HepG2 (cell line): Measurements from ENCODE around the gene PISD. TPM values are rescaled to one million over a fixed set of nuclear protein-coding genes. Genes with fewer than 3 reads are reported as not detected.
A peak's percentile ranks its signal among the peaks of the same experiment; 100 is the strongest.

Source experiments
- DPF2 ChIP-seq: sonication (generic); formaldehyde crosslinking; IDR thresholded peaks from 2 replicates; pipeline ENCODE4 v1.4.0; 2020; ENCODE audit warnings: mild to moderate bottlenecking, low read depth, missing genetic modification reagents, borderline replicate concordance
- ESRRA ChIP-seq: sonication (generic); formaldehyde crosslinking; IDR thresholded peaks from 2 replicates; pipeline ENCODE4 v1.5.1; 2020; ENCODE audit warnings: mild to moderate bottlenecking, low read depth, missing genetic modification reagents
- GPN1 ChIP-seq: sonication (generic); formaldehyde crosslinking; IDR thresholded peaks from 2 replicates; pipeline ENCODE4 v1.5.1; 2020; ENCODE audit warnings: missing genetic modification reagents, borderline replicate concordance
- HMGA1 ChIP-seq: sonication (generic); formaldehyde crosslinking; conservative IDR thresholded peaks from 2 replicates; pipeline ENCODE4 v1.4.0; 2020; ENCODE audit warnings: missing genetic modification reagents
- MAZ ChIP-seq, 2 experiments: sonication (generic) in 1 of 2; formaldehyde crosslinking in 1 of 2; IDR thresholded peaks; 2 replicates each; pipeline versions ENCODE4 v1.5.0 to v1.6.1; 2012 to 2020; ENCODE audit warnings: low read depth in 2 of 2, mild to moderate bottlenecking in 2 of 2, borderline replicate concordance in 1 of 2, improper control_type of control experiment in 1 of 2, low read length in 1 of 2, missing genetic modification reagents in 1 of 2, moderate library complexity in 1 of 2
- NFRKB ChIP-seq: fragments of 450-650 bp; IDR thresholded peaks from 2 replicates; pipeline ENCODE4 v1.6.1; 2017
- NPAS2 ChIP-seq: sonication (generic); formaldehyde crosslinking; IDR thresholded peaks from 2 replicates; pipeline ENCODE4 v1.8.0; 2022; ENCODE audit warnings: mild to moderate bottlenecking, missing genetic modification reagents, borderline replicate concordance
- PCBP2 ChIP-seq: fragments of 200-400 bp; formaldehyde crosslinking; optimal IDR thresholded peaks from 2 replicates; pipeline ENCODE3; 2018; ENCODE audit warnings: low read length, low read depth; ENCODE audit not compliant: poor library complexity, severe bottlenecking
- SETDB1 ChIP-seq: sonication (generic); formaldehyde crosslinking; IDR thresholded peaks from 2 replicates; pipeline ENCODE4 v1.5.1; 2020; ENCODE audit warnings: missing genetic modification reagents, mild to moderate bottlenecking, borderline replicate concordance
- SRSF1 ChIP-seq: fragments of 200-400 bp; formaldehyde crosslinking; optimal IDR thresholded peaks from 2 replicates; pipeline ENCODE3; 2017; ENCODE audit warnings: mild to moderate bottlenecking, low read depth, low read length, moderate library complexity
- TAF15 ChIP-seq: fragments of 200-400 bp; formaldehyde crosslinking; IDR thresholded peaks from one replicate; pipeline ENCODE4 v1.6.1; 2018; ENCODE audit warnings: mild to moderate bottlenecking, low read depth, low read length; ENCODE audit not compliant: poor library complexity, severe bottlenecking
- THAP11 ChIP-seq: IDR thresholded peaks from 2 replicates; pipeline ENCODE4 v1.6.1; 2016; ENCODE audit warnings: missing biosample characterization, missing genetic modification reagents
- TMF1 ChIP-seq: sonication (generic); formaldehyde crosslinking; IDR thresholded peaks from 2 replicates; pipeline ENCODE4 v1.8.1; 2022; ENCODE audit warnings: low read depth, missing genetic modification reagents
- U2AF1 ChIP-seq: fragments of 200-400 bp; formaldehyde crosslinking; optimal IDR thresholded peaks from 2 replicates; pipeline ENCODE3; 2017; ENCODE audit warnings: mild to moderate bottlenecking, low read depth, low read length
- ZEB1 ChIP-seq: IDR thresholded peaks from 2 replicates; pipeline ENCODE4 v1.6.1; 2012; ENCODE audit warnings: mild to moderate bottlenecking, low read depth, inconsistent platforms; ENCODE audit not compliant: insufficient replicate concordance
- ZIK1 ChIP-seq: sonication (generic); formaldehyde crosslinking; IDR thresholded peaks from 2 replicates; pipeline ENCODE4 v1.5.0; 2020; ENCODE audit warnings: mild to moderate bottlenecking, low read depth, missing genetic modification reagents, borderline replicate concordance
- ZNF260 ChIP-seq: sonication (generic); formaldehyde crosslinking; IDR thresholded peaks from 2 replicates; pipeline ENCODE4 v1.4.0; 2020; ENCODE audit warnings: missing genetic modification reagents, low read depth, mild to moderate bottlenecking, borderline replicate concordance
- ZNF34 ChIP-seq: sonication (generic); formaldehyde crosslinking; IDR thresholded peaks from 2 replicates; pipeline ENCODE4 v1.4.0; 2020; ENCODE audit warnings: mild to moderate bottlenecking, missing genetic modification reagents, borderline replicate concordance
- ZNF670 ChIP-seq: sonication (generic); formaldehyde crosslinking; IDR thresholded peaks from 2 replicates; pipeline ENCODE4 v1.8.0; 2022; ENCODE audit warnings: mild to moderate bottlenecking, missing genetic modification reagents, borderline replicate concordance
- ZNF709 ChIP-seq: sonication (generic); formaldehyde crosslinking; IDR thresholded peaks from 2 replicates; pipeline ENCODE4 v1.5.0; 2020; ENCODE audit warnings: mild to moderate bottlenecking, missing genetic modification reagents
- polyA plus RNA-seq, 8 experiments: library from polyadenylated mRNA; depleted of rRNA in 3 of 8; stranded (reverse) in 7 of 8; unstranded in 1 of 8; fragments of >200 nt; fragmentation: Illumina TruSeq in 4 of 8; extraction: Trizol in 4 of 8; gene quantifications; 2 replicates each; pipeline versions ENCODE4 v1.2.1 to v1.2.3, GENCODE V29; 2011 to 2016; ENCODE audit warnings: low read depth in 4 of 8, missing spikeins in 1 of 8, mixed read lengths in 1 of 8; ENCODE audit not compliant: insufficient read depth in 1 of 8
- total RNA-seq, 5 experiments: library from RNA; depleted of rRNA; stranded (reverse); fragments of >200 nt; fragmentation: Illumina TruSeq; extraction: Trizol; gene quantifications; 2 replicates each; pipeline ENCODE4 v1.2.3, GENCODE V29; 2016; ENCODE audit warnings: low read depth in 1 of 5
- TF ChIP-seq, protein P1 (sequence below): sonication (generic); formaldehyde crosslinking; IDR thresholded peaks from 2 replicates; pipeline ENCODE4 v1.4.0; 2020; ENCODE audit warnings: mild to moderate bottlenecking, missing genetic modification reagents
- TF ChIP-seq, protein P2 (sequence below): IDR thresholded peaks from 2 replicates; pipeline ENCODE4 v1.6.1; 2016; ENCODE audit warnings: missing biosample characterization, missing genetic modification reagents, low read depth
- TF ChIP-seq, protein P3 (sequence below): sonication (generic); formaldehyde crosslinking; IDR thresholded peaks from 2 replicates; pipeline ENCODE4 v1.5.1; 2020; ENCODE audit warnings: missing genetic modification reagents, mild to moderate bottlenecking, borderline replicate concordance
- TF ChIP-seq, protein P4 (sequence below): IDR thresholded peaks from 2 replicates; pipeline ENCODE4 v1.6.1; 2016; ENCODE audit warnings: mild to moderate bottlenecking, missing biosample characterization, missing genetic modification reagents

Gene PISD
- total and polyA plus RNA-seq, 2 of the 13 experiments (the other 11 are each of a cell fraction or from before 2014, with no cell fraction given) = 30.1 to 47.7 TPM

DNA sequence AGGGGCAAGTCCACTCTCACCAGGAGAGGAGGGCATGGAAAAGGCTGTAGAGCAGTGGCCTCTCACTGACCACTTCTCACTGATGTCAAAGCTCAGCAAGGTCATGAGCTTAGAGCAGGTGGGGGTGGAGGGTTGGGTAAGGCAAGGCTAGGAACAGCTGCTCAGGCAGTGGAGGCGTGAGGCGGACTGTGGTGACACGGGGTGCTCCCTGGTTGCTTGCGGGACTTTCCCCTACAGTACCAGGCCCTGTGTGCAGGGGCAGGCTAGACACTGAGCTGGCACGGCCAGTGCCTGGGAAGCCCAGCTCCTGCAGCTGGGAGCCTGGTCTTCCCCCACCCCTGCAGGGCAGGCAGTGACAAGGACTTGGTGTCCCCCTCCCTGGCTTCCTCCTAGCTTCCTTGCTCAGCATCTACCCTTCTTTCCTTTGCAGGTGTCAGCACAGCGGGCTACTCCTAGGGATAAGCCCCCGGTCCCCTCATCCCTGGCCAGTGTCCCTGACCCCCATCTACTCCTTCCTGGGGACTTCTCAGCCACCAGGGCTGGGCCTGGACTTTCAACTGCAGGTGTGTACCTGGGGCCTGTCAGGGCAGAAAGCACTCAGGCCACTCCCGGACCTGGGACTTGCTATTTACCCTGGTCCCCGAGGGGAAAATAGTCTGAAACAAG lies 45.6 kb downstream of the PISD start (continued):
- TF ChIP-seq, protein P1, sequence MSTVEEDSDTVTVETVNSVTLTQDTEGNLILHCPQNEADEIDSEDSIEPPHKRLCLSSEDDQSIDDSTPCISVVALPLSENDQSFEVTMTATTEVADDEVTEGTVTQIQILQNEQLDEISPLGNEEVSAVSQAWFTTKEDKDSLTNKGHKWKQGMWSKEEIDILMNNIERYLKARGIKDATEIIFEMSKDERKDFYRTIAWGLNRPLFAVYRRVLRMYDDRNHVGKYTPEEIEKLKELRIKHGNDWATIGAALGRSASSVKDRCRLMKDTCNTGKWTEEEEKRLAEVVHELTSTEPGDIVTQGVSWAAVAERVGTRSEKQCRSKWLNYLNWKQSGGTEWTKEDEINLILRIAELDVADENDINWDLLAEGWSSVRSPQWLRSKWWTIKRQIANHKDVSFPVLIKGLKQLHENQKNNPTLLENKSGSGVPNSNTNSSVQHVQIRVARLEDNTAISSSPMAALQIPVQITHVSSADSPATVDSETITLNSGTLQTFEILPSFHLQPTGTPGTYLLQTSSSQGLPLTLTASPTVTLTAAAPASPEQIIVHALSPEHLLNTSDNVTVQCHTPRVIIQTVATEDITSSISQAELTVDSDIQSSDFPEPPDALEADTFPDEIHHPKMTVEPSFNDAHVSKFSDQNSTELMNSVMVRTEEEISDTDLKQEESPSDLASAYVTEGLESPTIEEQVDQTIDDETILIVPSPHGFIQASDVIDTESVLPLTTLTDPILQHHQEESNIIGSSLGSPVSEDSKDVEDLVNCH (CRISPR knock-in tag) = no peak
- TF ChIP-seq MAZ (IDR thresholded peaks at IDR 0.05; ENCODE audit: borderline replicate concordance, low read depth, low read length) (no peak), MAZ (CRISPR knock-in tag; IDR thresholded peaks at IDR 0.05; ENCODE audit: low read depth) (no peak), ZNF260 (CRISPR knock-in tag) (no peak), GPN1 (CRISPR knock-in tag) (no peak), ZNF709 (no peak), HMGA1 (CRISPR knock-in tag) (no peak), U2AF1 (no peak), ZEB1 (peak; percentile 71), TAF15 (no peak), ESRRA (CRISPR knock-in tag) (no peak), ZNF34 (CRISPR knock-in tag) (no peak), SRSF1 (no peak), PCBP2 (no peak), NFRKB (no peak), SETDB1 (no peak), TMF1 (CRISPR knock-in tag) (no peak), ZNF670 (CRISPR knock-in tag) (no peak), DPF2 (CRISPR knock-in tag) (no peak), THAP11 (no peak), ZIK1 (CRISPR knock-in tag) (no peak), NPAS2 (CRISPR knock-in tag) (no peak)
- TF ChIP-seq, protein P2, sequence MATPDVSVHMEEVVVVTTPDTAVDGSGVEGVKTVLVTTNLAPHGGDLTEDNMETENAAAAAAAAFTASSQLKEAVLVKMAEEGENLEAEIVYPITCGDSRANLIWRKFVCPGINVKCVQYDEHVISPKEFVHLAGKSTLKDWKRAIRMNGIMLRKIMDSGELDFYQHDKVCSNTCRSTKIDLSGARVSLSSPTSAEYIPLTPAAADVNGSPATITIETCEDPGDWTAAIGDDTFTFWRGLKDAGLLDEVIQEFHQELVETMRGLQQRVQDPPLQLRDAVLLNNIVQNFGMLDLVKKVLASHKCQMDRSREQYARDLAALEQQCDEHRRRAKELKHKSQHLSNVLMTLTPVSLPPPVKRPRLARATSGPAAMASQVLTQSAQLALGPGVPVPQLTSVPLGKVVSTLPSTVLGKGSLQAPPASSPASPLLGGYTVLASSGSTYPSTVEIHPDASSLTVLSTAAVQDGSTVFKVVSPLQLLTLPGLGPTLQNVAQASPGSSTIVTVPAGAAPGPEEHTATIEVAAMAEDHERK (CRISPR knock-in tag) = no peak
- TF ChIP-seq, protein P3, sequence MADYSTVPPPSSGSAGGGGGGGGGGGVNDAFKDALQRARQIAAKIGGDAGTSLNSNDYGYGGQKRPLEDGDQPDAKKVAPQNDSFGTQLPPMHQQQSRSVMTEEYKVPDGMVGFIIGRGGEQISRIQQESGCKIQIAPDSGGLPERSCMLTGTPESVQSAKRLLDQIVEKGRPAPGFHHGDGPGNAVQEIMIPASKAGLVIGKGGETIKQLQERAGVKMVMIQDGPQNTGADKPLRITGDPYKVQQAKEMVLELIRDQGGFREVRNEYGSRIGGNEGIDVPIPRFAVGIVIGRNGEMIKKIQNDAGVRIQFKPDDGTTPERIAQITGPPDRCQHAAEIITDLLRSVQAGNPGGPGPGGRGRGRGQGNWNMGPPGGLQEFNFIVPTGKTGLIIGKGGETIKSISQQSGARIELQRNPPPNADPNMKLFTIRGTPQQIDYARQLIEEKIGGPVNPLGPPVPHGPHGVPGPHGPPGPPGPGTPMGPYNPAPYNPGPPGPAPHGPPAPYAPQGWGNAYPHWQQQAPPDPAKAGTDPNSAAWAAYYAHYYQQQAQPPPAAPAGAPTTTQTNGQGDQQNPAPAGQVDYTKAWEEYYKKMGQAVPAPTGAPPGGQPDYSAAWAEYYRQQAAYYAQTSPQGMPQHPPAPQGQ = no peak; the same call in 1 of the 2 replicates
- TF ChIP-seq, protein P4, sequence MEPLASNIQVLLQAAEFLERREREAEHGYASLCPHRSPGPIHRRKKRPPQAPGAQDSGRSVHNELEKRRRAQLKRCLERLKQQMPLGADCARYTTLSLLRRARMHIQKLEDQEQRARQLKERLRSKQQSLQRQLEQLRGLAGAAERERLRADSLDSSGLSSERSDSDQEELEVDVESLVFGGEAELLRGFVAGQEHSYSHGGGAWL (CRISPR knock-in tag) = no peak
